Measurements from ENCODE around the gene NDUFS2. TPM values are rescaled to one million over a fixed set of nuclear protein-coding genes. Genes with fewer than 3 reads are reported as not detected.

The NDUFS2 gene
- total and polyA plus RNA-seq, 10 of the 15 experiments (the other 5 are each of a cell fraction or from before 2014, with no cell fraction given): 66.5 to 215 (median 148) TPM

GRCh38 chr1:161250829-161251228, 48.7 kb downstream of the NDUFS2 start:
- Histone ChIP-seq H3K27me3 (replicated peaks in 1 of 2; ENCODE audit: control insufficient read depth in 2 of 2, insufficient read depth in 2 of 2, low read length in 1 of 2) (no peaks in the 10 kb centered on the region), H2AFZ (ENCODE audit: control insufficient read depth, low read depth, low read length) (no peak overlapping the region), H3K79me2 (ENCODE audit: control insufficient read depth, insufficient read depth, low read length) (no peaks in the 10 kb centered on the region), H3K9me3 (replicated peaks; ENCODE audit: control insufficient read depth, insufficient read depth, low read length) (no peaks in the 10 kb centered on the region; the same call in 2 of the 3 replicates), H3K4me1 (ENCODE audit: control insufficient read depth, insufficient read depth, low read length) (no peaks in the 10 kb centered on the region), H3K4me3 (no peak overlapping the region), H3K27ac (ENCODE audit: control insufficient read depth, insufficient read depth) (no peak overlapping the region), H3K4me2 (ENCODE audit: control insufficient read depth, insufficient read depth) (no peak overlapping the region), H4K20me1 (ENCODE audit: control insufficient read depth, insufficient read depth) (no peaks in the 10 kb centered on the region), H3K9ac (ENCODE audit: control insufficient read depth, insufficient read depth, low read length) (no peak overlapping the region), H3K36me3 (ENCODE audit: control insufficient read depth in 2 of 2, insufficient read depth in 2 of 2, low read length in 1 of 2) (no peaks in the 10 kb centered on the region)
- ChIA-PET POLR2A (interaction anchor here (0.6 kb wide), 1 partner anchor 135 kb away, joined by 3 read pairs; no protein-coding TSS in a partner anchor), RAD21 (ENCODE audit: unreplicated experiment) (no interaction called here), CTCF (interaction anchor here (0.7 to 3.0 kb wide), 2 partner anchors 57 to 132 kb away, joined by 3 to 14 read pairs; no protein-coding TSS in a partner anchor), SMC1A (ENCODE audit: uncharacterized antibody, unreplicated experiment) (no interaction called here)
- WGBS (ENCODE audit: insufficient coverage, insufficient replicate concordance, low lambda C conversion rate, missing lambda C conversion rate): 60% methylated on average over 7 of the region's 7 CpGs
- intact Hi-C loops (cut with micrococcal nuclease; ENCODE audit: unreplicated experiment) (no loop called here), in situ Hi-C loops (cut with MboI) (no loop called here)
- ATAC-seq (no peak), DNase-seq (ENCODE audit: low read depth, low spot score) (no peak), FAIRE-seq (no peak)
- no peak for TF ChIP-seq NRF1 (conservative IDR thresholded peaks at IDR 0.05; ENCODE audit: low read depth, low read length)
- TF ChIP-seq, protein P1, sequence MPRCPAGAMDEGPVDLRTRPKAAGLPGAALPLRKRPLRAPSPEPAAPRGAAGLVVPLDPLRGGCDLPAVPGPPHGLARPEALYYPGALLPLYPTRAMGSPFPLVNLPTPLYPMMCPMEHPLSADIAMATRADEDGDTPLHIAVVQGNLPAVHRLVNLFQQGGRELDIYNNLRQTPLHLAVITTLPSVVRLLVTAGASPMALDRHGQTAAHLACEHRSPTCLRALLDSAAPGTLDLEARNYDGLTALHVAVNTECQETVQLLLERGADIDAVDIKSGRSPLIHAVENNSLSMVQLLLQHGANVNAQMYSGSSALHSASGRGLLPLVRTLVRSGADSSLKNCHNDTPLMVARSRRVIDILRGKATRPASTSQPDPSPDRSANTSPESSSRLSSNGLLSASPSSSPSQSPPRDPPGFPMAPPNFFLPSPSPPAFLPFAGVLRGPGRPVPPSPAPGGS (IDR thresholded peaks at IDR 0.05; ENCODE audit: borderline replicate concordance, insufficient read depth, low read depth, low read length, poor library complexity, severe bottlenecking): no peak
- no peak for TF ChIP-seq CHD1 (IDR thresholded peaks at IDR 0.05; ENCODE audit: low read depth, low read length)
- no peak for TF ChIP-seq CHD4 (IDR thresholded peaks at IDR 0.05)
- no peak for TF ChIP-seq YBX1 (IDR thresholded peaks at IDR 0.05)
- no peak for TF ChIP-seq PRDM15 (CRISPR knock-in tag; IDR thresholded peaks at IDR 0.05)
- TF ChIP-seq NR2C2 (IDR thresholded peaks at IDR 0.05; ENCODE audit: borderline replicate concordance, control insufficient read depth, insufficient read length, low read depth): no peak
- TF ChIP-seq ZBTB33 (IDR thresholded peaks at IDR 0.05): no peak
- TF ChIP-seq ZNF207 (IDR thresholded peaks at IDR 0.05; ENCODE audit: borderline replicate concordance): no peak
- TF ChIP-seq SRF (IDR thresholded peaks at IDR 0.05; ENCODE audit: low read depth in 2 of 2, low read length in 2 of 2): no peak
- no peak for TF ChIP-seq SP1 (IDR thresholded peaks at IDR 0.05; ENCODE audit: low read depth, low read length)
- TF ChIP-seq ZNF274 (IDR thresholded peaks at IDR 0.05; ENCODE audit: insufficient read depth, insufficient read length): no peak
- TF ChIP-seq PML (IDR thresholded peaks at IDR 0.05; ENCODE audit: low read length): no peak
- TF ChIP-seq MTA2 (IDR thresholded peaks at IDR 0.05; ENCODE audit: low read depth): no peak
- TF ChIP-seq TCF3 (IDR thresholded peaks at IDR 0.05; ENCODE audit: borderline replicate concordance, insufficient read depth, low read depth, low read length): no peak
- no peak for TF ChIP-seq NR2F1 (conservative IDR thresholded peaks at IDR 0.05)
- TF ChIP-seq TCF7 (IDR thresholded peaks at IDR 0.05; ENCODE audit: borderline replicate concordance): no peak
- TF ChIP-seq EGR1 (IDR thresholded peaks at IDR 0.05; ENCODE audit: borderline replicate concordance in 1 of 2, low read depth in 2 of 2, low read length in 2 of 2): no peak
- no peak for TF ChIP-seq BCL11A (IDR thresholded peaks at IDR 0.05; ENCODE audit: low read depth, low read length)
- no peak for TF ChIP-seq NFYA (IDR thresholded peaks at IDR 0.05; ENCODE audit: borderline replicate concordance, low read depth, low read length)
- no TSS peak for BruUV-seq (replicated peaks)
